Measurements from ENCODE around the gene CLBA1.

DNA sequence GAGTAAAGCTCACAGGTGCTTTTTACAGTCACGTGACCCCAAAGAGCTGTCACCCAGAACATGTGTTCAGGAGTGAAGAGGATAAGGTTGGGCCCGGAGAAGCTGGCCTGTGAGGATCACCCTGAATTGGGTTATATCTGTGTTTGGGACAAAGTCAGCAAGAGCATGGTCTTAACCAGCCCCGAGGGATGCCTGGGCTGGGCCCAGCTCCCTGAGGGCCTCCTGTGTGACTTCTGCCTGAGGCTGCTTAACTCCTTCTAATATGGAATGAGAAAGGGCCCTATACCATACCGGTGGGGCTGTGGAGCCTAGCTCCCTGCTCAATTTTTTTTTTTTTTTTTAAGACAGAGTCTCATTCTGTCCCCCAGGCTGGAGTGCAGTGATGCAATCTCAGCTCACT, 32.8 kb downstream of the CLBA1 start:
- no peak for TF ChIP-seq CTCF (IDR thresholded peaks at IDR 0.05)
- no peak for TF ChIP-seq EZH2 (IDR thresholded peaks at IDR 0.05)
- no peak for TF ChIP-seq EZH2phosphoT487 (IDR thresholded peaks at IDR 0.05)
